GM23248 (cell line): ENCODE data around the gene TSPAN5.

Source experiments
- EZH2 ChIP-seq: fragments of 200-600 bp; sonication (generic); IDR thresholded peaks from 2 replicates; pipeline ENCODE4 v1.6.1; 2018; ENCODE audit warnings: antibody characterized with exemption, mild to moderate bottlenecking; ENCODE audit not compliant: insufficient read depth, poor library complexity, severe bottlenecking
- EZH2phosphoT487 ChIP-seq: fragments of 200-600 bp; sonication (generic); IDR thresholded peaks from 2 replicates; pipeline ENCODE4 v1.6.1; 2018; ENCODE audit warnings: antibody characterized with exemption, moderate library complexity, mild to moderate bottlenecking, low read depth; ENCODE audit not compliant: insufficient read depth

GRCh38 chr4:98474408-98474844, 184.0 kb downstream of the TSPAN5 start:
- TF ChIP-seq EZH2phosphoT487 (no peak), EZH2 (no peak)
